Activated CD8-positive, alpha-beta memory T cell treated with anti-CD3 and anti-CD28 coated beads for 48 hours (primary cell): Measurements from ENCODE around the gene AAK1.
"Not testable (repeated sequence)": the region's sequence is repeated elsewhere in the genome, so short reads cannot be mapped to it uniquely, and the experiment has no call there.

Experiments
- DNase-seq, 3 experiments: peaks; one replicate each; pipeline ENCODE4 v3.0.0-alpha.2; 2020; ENCODE audit warnings: low read depth in 2 of 3, low spot score in 2 of 3

The AAK1 gene

GRCh38 chr2:69643602-69644505 lies at the start of gene AAK1:
Gene AAK1, minus strand, starts transcription at chr2:69643739. Its CDS starts 699 bp downstream, at chr2:69643040.
- peak; percentile 80 to 89 (median 87) for DNase-seq

GRCh38 chr2:69692424-69692823 lies 48.9 kb upstream of the AAK1 start:
- no peak for DNase-seq

GRCh38 chr2:69689969-69690368 lies 46.4 kb upstream of the AAK1 start:
- no peak for DNase-seq

- no peak for DNase-seq
These were observed 45.9 kb upstream of the AAK1 start for GRCh38 chr2:69689466-69689865.

- no peak for DNase-seq
These were observed 44.6 kb upstream of the AAK1 start for GRCh38 chr2:69687971-69688611.

- no peak for DNase-seq
These were observed 43.3 kb upstream of the AAK1 start for GRCh38 chr2:69686813-69687212.

- DNase-seq: no peak
These were observed 41.9 kb upstream of the AAK1 start for GRCh38 chr2:69685321-69686048.

GRCh38 chr2:69683170-69683971 lies 39.8 kb upstream of the AAK1 start:
- no peak for DNase-seq

- no peak for DNase-seq
These were observed 39.0 kb upstream of the AAK1 start for GRCh38 chr2:69682525-69682924.

GRCh38 chr2:69680001-69680675 lies 36.6 kb upstream of the AAK1 start:
- DNase-seq: no peak

- no peak for DNase-seq
These were observed 34.4 kb upstream of the AAK1 start for GRCh38 chr2:69677914-69678313.

GRCh38 chr2:69676146-69676545 lies 32.6 kb upstream of the AAK1 start:
- no peak for DNase-seq

GRCh38 chr2:69674316-69674670 lies 30.8 kb upstream of the AAK1 start:
- no peak for DNase-seq

- DNase-seq: not testable (repeated sequence)
These were observed 29.6 kb upstream of the AAK1 start for GRCh38 chr2:69673098-69673497.

GRCh38 chr2:69669666-69670065 lies 26.1 kb upstream of the AAK1 start:
- no peak for DNase-seq

GRCh38 chr2:69668598-69668997 lies 25.1 kb upstream of the AAK1 start:
- DNase-seq: no peak

GRCh38 chr2:69667805-69668382 lies 24.4 kb upstream of the AAK1 start:
- no peak for DNase-seq

GRCh38 chr2:69665152-69665551 lies 21.6 kb upstream of the AAK1 start:
- no peak for DNase-seq

GRCh38 chr2:69663860-69664259 lies 20.3 kb upstream of the AAK1 start:
- no peak for DNase-seq

- not testable (repeated sequence) for DNase-seq
These were observed 19.0 kb upstream of the AAK1 start for GRCh38 chr2:69662547-69662946.
